Measurements from ENCODE around the gene ATXN7L2. TPM values are rescaled to one million over a fixed set of nuclear protein-coding genes. Genes with fewer than 3 reads are reported as not detected.
"Not testable (repeated sequence)": the region's sequence is repeated elsewhere in the genome, so short reads cannot be mapped to it uniquely, and the experiment has no call there.

ATXN7L2 gene
- total RNA-seq, 3 donors from 2014 or later: 2.5 to 4.4 (median 3.5) TPM

- ATAC-seq (no peak), DNase-seq (no peak)
- Histone ChIP-seq H3K9me3 (no peaks in the 10 kb centered on the region), H3K4me1 (ENCODE audit: low read depth) (no peaks in the 10 kb centered on the region), H3K36me3 (ENCODE audit: low read depth) (no peaks in the 10 kb centered on the region), H3K4me3 (no peak overlapping the region)
- TF ChIP-seq CTCF (IDR thresholded peaks at IDR 0.05): no peak
- intact Hi-C loops (cut with DNase I, micrococcal nuclease): no loop called here
Measured at GRCh38 chr1:109444346-109444745, 39.4 kb upstream of the ATXN7L2 start.

GRCh38 chr1:109445949-109446695, 37.6 kb upstream of the ATXN7L2 start:
- not testable (repeated sequence) for ATAC-seq

GRCh38 chr1:109447524-109447923, 36.2 kb upstream of the ATXN7L2 start:
- Histone ChIP-seq H3K9me3 (no peaks in the 10 kb centered on the region), H3K4me1 (ENCODE audit: low read depth) (no peaks in the 10 kb centered on the region), H3K4me3 (no peak overlapping the region), H3K36me3 (ENCODE audit: low read depth) (no peaks in the 10 kb centered on the region)
- no peak for DNase-seq
- no peak for ATAC-seq
- intact Hi-C loops (cut with DNase I, micrococcal nuclease): no loop called here
- no peak for TF ChIP-seq CTCF (IDR thresholded peaks at IDR 0.05)

More at GRCh38 chr1:109445949-109446695, 37.6 kb upstream of the ATXN7L2 start:
- DNase-seq; intact Hi-C loops (cut with DNase I, micrococcal nuclease); H3K4me3 ChIP-seq; H3K4me1 ChIP-seq (ENCODE audit: low read depth); H3K9me3 ChIP-seq; H3K36me3 ChIP-seq (ENCODE audit: low read depth): not testable (repeated sequence)

- intact Hi-C loops (cut with DNase I, micrococcal nuclease): no loop called here
- ATAC-seq (no peak), DNase-seq (no peak)
- Histone ChIP-seq H3K4me3 (no peak overlapping the region), H3K9me3 (peaks cover 5% of the 10 kb centered on the region), H3K36me3 (ENCODE audit: low read depth) (no peaks in the 10 kb centered on the region), H3K4me1 (ENCODE audit: low read depth) (no peaks in the 10 kb centered on the region)
- TF ChIP-seq CTCF (IDR thresholded peaks at IDR 0.05): no peak
Measured at GRCh38 chr1:109454497-109455133, 29.1 kb upstream of the ATXN7L2 start.

GRCh38 chr1:109457819-109458218, 25.9 kb upstream of the ATXN7L2 start:
- H3K4me3 ChIP-seq: no peak overlapping the region
- intact Hi-C loops (cut with DNase I, micrococcal nuclease): no loop called here
- TF ChIP-seq CTCF (IDR thresholded peaks at IDR 0.05): no peak

GRCh38 chr1:109466125-109466451, 17.6 kb upstream of the ATXN7L2 start:
- H3K36me3 ChIP-seq (ENCODE audit: low read depth): no peaks in the 10 kb centered on the region
- DNase-seq (no peak), ATAC-seq (no peak)
- no peaks in the 10 kb centered on the region for H3K9me3 ChIP-seq
- TF ChIP-seq CTCF (IDR thresholded peaks at IDR 0.05): no peak
- peaks cover 7% of the 10 kb centered on the region for H3K4me1 ChIP-seq (ENCODE audit: low read depth)
- no peak overlapping the region for H3K4me3 ChIP-seq
- intact Hi-C loops (cut with DNase I, micrococcal nuclease): no loop called here

More at GRCh38 chr1:109457819-109458218, 25.9 kb upstream of the ATXN7L2 start:
- H3K36me3 ChIP-seq (ENCODE audit: low read depth): no peaks in the 10 kb centered on the region
- ATAC-seq: no peak
- no peak for DNase-seq
- H3K9me3 ChIP-seq: peaks cover 5% of the 10 kb centered on the region
- no peaks in the 10 kb centered on the region for H3K4me1 ChIP-seq (ENCODE audit: low read depth)

Measured in mucosa of descending colon (tissue), 3 donors.